Kidney epithelial cell (primary cell): ENCODE measurements around the gene NELL1. TPM values are rescaled to one million over a fixed set of nuclear protein-coding genes. Genes with fewer than 3 reads are reported as not detected.

Experiments
- DNase-seq: peaks from one replicate; pipeline ENCODE4 v3.0.0-alpha.2; 2010; ENCODE audit warnings: low read depth
- H3K27me3 ChIP-seq: 2 replicates; pipeline ENCODE4 v1.6.0; 2011; ENCODE audit warnings: low read length; ENCODE audit not compliant: control insufficient read depth, insufficient read depth
- H3K36me3 ChIP-seq: 2 replicates; pipeline ENCODE4 v1.5.1; 2011; ENCODE audit warnings: low read length; ENCODE audit not compliant: control insufficient read depth, insufficient read depth
- H3K4me3 ChIP-seq: 2 replicates; pipeline ENCODE4 v1.5.1; 2011; ENCODE audit warnings: low read depth, mild to moderate bottlenecking, control low read depth, low read length
- CTCF ChIP-seq: IDR thresholded peaks from 2 replicates; pipeline ENCODE4 v1.5.1; 2011; ENCODE audit warnings: mild to moderate bottlenecking, moderate library complexity, low read length, control low read depth, inconsistent platforms; ENCODE audit not compliant: insufficient read depth, poor library complexity, severe bottlenecking
- total RNA-seq: library from RNA; depleted of rRNA; stranded (reverse); fragments of >200 nt; gene quantifications from 2 replicates; pipeline ENCODE4 v1.2.3, GENCODE V29; 2015

NELL1 gene
- total RNA-seq, 1 donor from 2014 or later: 0.17 TPM

GRCh38 chr11:20654038-20654437, 15.3 kb upstream of the NELL1 start:
- H3K4me3 ChIP-seq: no peak overlapping the region
- H3K36me3 ChIP-seq: no peaks in the 10 kb centered on the region
- H3K27me3 ChIP-seq: peaks cover 2% of the 10 kb centered on the region
- DNase-seq: no peak
- no peak for TF ChIP-seq CTCF

- peaks cover 2% of the 10 kb centered on the region for H3K27me3 ChIP-seq
- no peak for TF ChIP-seq CTCF
These were observed 12.5 kb upstream of the NELL1 start for GRCh38 chr11:20656901-20657300.

GRCh38 chr11:20658135-20658534, 11.3 kb upstream of the NELL1 start:
- Histone ChIP-seq H3K36me3 (no peaks in the 10 kb centered on the region), H3K4me3 (no peak overlapping the region), H3K27me3 (peaks cover 2% of the 10 kb centered on the region)
- TF ChIP-seq CTCF: no peak
- DNase-seq: no peak

More at GRCh38 chr11:20656901-20657300, 12.5 kb upstream of the NELL1 start:
- no peaks in the 10 kb centered on the region for H3K36me3 ChIP-seq
- H3K4me3 ChIP-seq: no peak overlapping the region
- DNase-seq: no peak

- no peak for TF ChIP-seq CTCF
These were observed 7.9 kb upstream of the NELL1 start for GRCh38 chr11:20661445-20661844.

GRCh38 chr11:20661850-20662249, 7.5 kb upstream of the NELL1 start:
- DNase-seq: no peak
- Histone ChIP-seq H3K36me3 (no peaks in the 10 kb centered on the region), H3K27me3 (no peaks in the 10 kb centered on the region), H3K4me3 (no peak overlapping the region)
- TF ChIP-seq CTCF: no peak

More at GRCh38 chr11:20661445-20661844, 7.9 kb upstream of the NELL1 start:
- no peak overlapping the region for H3K4me3 ChIP-seq
- no peaks in the 10 kb centered on the region for H3K27me3 ChIP-seq
- H3K36me3 ChIP-seq: no peaks in the 10 kb centered on the region
- no peak for DNase-seq

GRCh38 chr11:20668131-20668809, 1.1 kb upstream of the NELL1 start:
- no peak for TF ChIP-seq CTCF
- H3K4me3 ChIP-seq: no peak overlapping the region
- H3K36me3 ChIP-seq: no peaks in the 10 kb centered on the region
- H3K27me3 ChIP-seq: peaks cover 43% of the 10 kb centered on the region
- DNase-seq: no peak
